Stimulated activated CD8-positive, alpha-beta memory T cell treated with anti-CD3 and anti-CD28 coated beads, Interleukin-15, amount 100 ng/mL, for 24 hours (primary cell): ENCODE measurements around the gene KLK13.

Experiments used
- DNase-seq: peaks from one replicate; pipeline ENCODE4 v3.0.0-alpha.2; 2020; ENCODE audit warnings: low read depth

KLK13 gene

DNA sequence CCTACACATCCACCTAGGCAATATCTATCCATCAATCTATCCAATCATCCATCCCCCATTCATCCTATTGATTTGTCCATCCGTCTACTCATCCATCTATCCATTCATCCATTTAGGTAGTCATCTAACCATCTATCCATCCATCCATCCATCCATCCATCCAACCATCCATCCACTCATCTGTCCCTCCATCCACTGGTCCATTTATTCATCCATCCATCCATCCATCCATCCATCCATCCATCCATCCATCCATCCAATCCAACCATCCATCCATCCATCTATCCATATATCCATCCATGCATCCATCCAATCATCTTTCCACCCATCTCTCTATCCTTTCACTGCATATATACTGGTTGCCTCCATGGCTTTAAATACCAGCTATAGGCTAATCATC, 3.9 kb downstream of the KLK13 start:
- no peak for DNase-seq

- DNase-seq = no peak
Measured at GRCh38 chr19:51060336-51060735, 4.6 kb downstream of the KLK13 start.

DNA sequence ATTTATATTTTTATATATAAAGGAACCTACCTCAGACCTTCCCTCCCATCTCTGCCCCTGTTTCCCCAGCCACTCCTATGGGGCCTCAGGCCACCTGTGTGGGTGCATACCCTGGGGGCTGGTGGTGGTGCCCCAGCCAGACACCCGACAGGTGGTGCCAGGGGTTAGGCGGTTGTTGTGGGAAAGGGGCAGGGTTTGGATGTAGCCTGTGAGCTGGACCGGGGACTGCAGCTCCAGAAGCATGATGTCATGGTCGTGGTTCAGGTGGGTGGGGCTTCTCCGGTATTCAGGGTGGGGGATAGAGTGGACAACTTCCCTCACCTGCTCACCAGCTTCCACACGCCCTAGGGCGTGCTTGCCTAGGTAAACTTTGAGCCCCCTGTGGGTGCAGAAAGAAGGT, 5.2 kb downstream of the KLK13 start:
- no peak for DNase-seq

- no peak for DNase-seq
Measured at GRCh38 chr19:51055866-51056265, 9.0 kb downstream of the KLK13 start.

DNA sequence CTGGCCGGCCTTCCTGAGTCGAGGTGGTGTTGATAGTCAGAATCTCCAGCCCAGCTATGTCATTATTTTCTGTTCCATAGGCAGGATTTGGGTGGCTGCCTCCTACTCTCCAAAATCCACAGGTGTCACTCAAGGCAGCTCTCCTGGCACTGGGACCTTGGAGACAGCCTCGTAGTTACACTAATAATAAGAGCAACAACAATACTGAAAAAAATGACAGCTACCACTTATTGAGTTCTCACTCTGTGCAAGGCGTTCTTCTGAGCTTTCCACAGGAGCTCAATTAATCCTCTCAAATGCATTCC, 17.9 kb downstream of the KLK13 start:
- DNase-seq = no peak

- DNase-seq = no peak
Measured at GRCh38 chr19:51044327-51044726, 20.6 kb downstream of the KLK13 start.

GRCh38 chr19:51043497-51043896, 21.4 kb downstream of the KLK13 start:
- DNase-seq = no peak

- DNase-seq = no peak
Measured at GRCh38 chr19:51040151-51040550, 24.7 kb downstream of the KLK13 start.

GRCh38 chr19:51036519-51036918, 28.4 kb downstream of the KLK13 start:
- DNase-seq = no peak

DNA sequence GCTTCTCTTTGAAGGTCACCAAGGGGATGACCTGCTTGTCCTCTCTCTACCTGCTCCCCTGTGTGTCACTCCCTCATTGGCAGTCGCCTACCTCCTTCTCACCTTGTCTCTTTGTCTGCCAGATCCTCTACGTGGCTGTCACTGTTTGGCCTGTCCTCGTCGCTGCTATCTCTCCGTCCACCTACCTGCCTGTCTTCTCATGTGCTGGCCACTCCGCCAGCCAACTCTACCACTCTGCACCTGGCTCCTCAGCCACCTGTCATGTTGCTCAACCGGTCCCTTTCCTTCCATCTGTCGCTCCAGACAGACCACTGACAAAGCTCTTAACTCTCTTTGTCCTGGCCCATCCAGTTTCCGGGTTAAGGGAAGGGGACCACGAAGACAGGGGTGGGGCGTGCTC, 30.2 kb downstream of the KLK13 start, which contains the start of gene KLK12:
KLK12 (minus strand) TSS at position 299 of the 400 bp plus-strand sequence. CDS start 381 bp downstream, outside the sequence.
- DNase-seq = no peak

DNA sequence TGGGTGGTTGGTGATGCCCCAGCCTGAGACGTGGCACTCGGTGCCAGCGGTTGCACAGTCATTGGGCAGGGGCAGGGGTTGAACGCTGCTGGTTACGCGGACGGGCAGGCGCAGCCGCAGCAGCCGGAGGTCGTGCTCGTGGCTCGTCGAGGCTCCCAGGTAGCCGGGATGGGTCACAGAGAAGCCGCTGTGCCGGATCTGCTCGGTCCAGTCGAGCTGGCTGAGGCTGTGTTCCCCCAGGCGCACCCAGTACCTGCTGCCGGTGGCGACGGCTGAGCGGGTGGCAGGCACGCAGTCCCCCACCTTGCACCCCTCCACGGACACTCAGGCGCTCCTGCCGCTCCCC, 33.0 kb downstream of the KLK13 start:
- DNase-seq = no peak

- no peak for DNase-seq
Measured at GRCh38 chr19:51031220-51031879, 33.5 kb downstream of the KLK13 start.

DNA sequence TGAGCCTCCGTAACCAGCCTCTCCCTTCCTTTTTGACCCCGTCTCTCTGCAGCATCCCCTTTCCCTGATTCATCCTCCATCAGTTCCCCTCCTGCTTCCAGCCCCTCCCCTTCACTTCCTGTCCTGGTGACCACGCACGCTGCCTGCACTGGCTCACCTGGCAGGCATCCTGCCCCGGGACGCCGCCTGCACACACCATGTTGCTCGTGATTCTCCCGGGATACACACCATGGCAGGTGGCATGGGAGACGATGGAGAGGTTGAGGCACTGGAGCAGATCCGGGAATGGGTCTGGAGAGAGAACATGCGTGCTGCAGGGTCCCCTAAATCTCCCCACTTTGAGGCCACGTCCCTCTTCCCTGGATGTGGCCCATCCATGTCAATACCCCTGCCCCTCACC, 34.3 kb downstream of the KLK13 start:
- no peak for DNase-seq

DNA sequence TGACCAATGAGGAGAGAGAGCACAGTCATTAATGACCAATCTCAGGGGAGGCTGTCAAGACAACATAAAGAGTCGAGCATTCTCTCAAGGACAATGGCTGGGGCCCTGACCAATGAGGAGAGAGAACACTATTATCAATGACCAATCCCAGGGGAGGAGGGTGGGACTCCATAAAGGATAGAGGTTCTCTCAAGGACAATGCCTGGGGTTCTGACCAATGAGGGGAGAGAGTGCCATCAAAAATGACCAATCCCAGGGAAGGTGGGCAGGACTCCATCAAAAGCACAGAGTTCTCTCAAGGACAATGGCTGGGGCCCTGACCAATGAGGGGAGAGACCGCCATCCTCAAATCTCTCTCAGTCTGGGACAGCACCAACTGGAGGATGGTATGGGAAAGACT, 35.2 kb downstream of the KLK13 start:
- no peak for DNase-seq

DNA sequence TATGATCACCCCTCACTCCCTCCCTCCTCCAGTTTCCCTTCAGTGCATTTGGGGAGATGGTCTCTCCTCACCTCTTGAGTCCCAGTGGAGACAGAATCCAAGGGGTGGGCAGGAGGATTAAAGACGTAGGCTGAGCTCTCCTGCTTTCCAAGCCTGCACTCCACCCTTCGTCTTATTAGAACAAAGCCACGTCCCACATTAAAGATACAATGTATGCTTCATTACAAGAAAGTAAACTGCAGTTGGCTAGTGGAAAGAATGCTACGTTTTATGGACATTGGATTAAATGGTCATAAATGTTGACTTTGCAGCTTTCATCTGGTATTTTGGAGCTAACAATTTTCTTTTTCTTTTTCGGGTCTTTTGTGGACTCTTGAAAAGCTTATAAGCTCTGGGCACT, 37.0 kb downstream of the KLK13 start:
- DNase-seq = no peak

DNA sequence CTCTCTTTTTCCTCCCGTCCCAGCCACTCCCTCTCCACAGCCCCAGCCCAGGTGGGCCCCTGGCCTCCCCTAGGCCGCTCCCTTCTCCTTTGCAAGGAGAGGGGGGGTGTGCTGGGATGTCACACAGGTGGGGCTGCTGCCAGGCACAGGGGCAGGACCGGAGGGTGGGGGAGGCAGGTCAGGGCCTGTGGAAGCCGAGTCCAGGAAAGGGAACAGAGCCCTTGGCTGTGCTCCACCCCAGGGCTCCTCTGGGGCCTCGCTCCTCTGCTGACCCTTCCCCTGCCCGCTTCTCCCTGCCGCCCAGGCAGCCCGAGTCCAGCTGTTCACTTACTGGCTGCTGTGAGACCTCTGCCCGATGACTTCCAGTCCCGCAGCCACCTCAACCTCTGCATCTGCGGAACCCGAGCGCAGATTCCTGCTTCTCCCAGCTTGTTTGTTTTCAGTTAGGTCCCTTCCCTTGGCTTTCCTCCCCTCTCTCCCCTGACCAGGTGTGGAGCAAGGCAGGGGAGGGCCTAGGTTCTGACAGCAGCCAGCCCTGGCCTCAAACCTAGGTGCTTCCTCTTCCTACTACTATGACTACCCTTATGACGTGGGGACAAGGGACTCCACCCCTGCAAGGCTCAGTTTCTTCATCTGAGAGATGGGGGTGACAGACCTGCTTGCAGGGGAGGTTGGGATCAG, 37.6 kb downstream of the KLK13 start:
- no peak for DNase-seq

GRCh38 chr19:51026554-51026831, 38.4 kb downstream of the KLK13 start, which contains the start of gene KLK11:
TSS of gene KLK11 (minus strand) at chr19:51026616. CDS start at chr19:51025631, 985 bp downstream.
- DNase-seq = no peak

- no peak for DNase-seq
Measured at GRCh38 chr19:51025809-51026553, 38.9 kb downstream of the KLK13 start.

- no peak for DNase-seq
Measured at GRCh38 chr19:51025401-51025800, 39.5 kb downstream of the KLK13 start.

GRCh38 chr19:51024924-51025323, 40.0 kb downstream of the KLK13 start:
- DNase-seq = no peak

DNA sequence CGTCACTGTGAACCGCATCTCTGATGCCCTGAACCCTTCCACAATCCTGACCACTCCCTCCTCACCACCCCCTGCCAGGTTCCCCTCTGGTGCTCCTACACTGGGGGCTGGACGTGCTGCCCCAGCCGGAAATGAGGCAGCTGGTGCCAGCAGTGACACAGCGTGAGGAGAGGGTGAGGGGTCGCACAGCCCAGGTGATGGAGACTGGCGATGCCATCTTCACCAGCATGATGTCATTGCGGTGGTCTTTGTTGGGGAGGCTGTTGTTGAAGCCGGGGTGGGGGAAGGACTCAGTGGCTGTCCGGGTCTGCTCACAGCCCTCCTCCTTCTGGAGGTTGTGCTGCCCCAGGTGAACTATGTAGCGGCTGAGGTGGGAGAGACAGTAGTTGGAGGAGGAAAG, 40.9 kb downstream of the KLK13 start:
- DNase-seq = no peak

DNA sequence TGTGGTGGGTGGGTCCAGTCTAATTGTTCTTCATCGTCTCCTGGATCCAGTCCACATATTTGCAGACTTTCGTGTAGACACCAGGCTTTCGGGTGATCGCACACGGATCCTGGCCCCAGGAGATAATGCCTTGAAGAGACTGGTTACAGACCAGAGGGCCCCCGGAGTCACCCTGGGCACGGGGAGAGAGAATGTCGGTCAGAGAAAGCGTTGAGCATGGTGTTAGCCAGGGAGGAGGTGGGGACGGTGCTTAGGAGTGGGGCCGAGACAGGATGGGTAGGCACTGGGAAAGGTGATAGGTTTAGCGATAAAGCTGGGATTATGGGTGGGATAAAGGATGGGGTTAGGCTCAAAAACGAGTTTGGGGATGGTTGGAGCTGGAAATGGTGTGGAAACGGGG, 42.4 kb downstream of the KLK13 start:
- DNase-seq = no peak

GRCh38 chr19:51020988-51021651, 43.8 kb downstream of the KLK13 start:
- no peak for DNase-seq
